Lung (tissue), 12 donors: ENCODE results near the gene ARHGEF16. TPM values are rescaled to one million over a fixed set of nuclear protein-coding genes. Genes with fewer than 3 reads are reported as not detected.

ENCODE experiments used
- ATAC-seq: fragments of 200-7000 bp; cut with Tn5 transposase; one replicate; pipeline ENCODE4 v1.9.1; 2020; ENCODE audit warnings: moderate number of reproducible peaks; ENCODE audit not compliant: insufficient read depth, low FRiP score
- DNase-seq, 3 donors: peaks; one replicate each; pipeline ENCODE4 v3.0.0-alpha.2; 2013 to 2017
- H3K27ac ChIP-seq, 2 donors: one replicate each; pipeline ENCODE4 v1.5.1; 2013; ENCODE audit warnings: mild to moderate bottlenecking in 2 of 2, moderate library complexity in 2 of 2, control low read depth in 1 of 2, inconsistent platforms in 1 of 2, low read depth in 1 of 2, low read length in 1 of 2
- H3K27me3 ChIP-seq, 3 donors: one replicate each; pipeline ENCODE4 v1.5.1; 2013; ENCODE audit warnings: low read length in 2 of 3; ENCODE audit not compliant: control insufficient read depth in 3 of 3, insufficient read depth in 3 of 3
- H3K36me3 ChIP-seq, 4 donors: one replicate each; pipeline ENCODE4 v1.5.1; 2013; ENCODE audit warnings: low read length in 4 of 4, mild to moderate bottlenecking in 1 of 4, moderate library complexity in 1 of 4; ENCODE audit not compliant: control insufficient read depth in 4 of 4, insufficient read depth in 4 of 4
- H3K4me1 ChIP-seq, 5 donors: one replicate each; pipeline ENCODE4 v1.5.1; 2013; ENCODE audit warnings: low read length in 5 of 5, mild to moderate bottlenecking in 2 of 5, moderate library complexity in 1 of 5; ENCODE audit not compliant: control insufficient read depth in 5 of 5, insufficient read depth in 5 of 5
- H3K4me3 ChIP-seq: one replicate; pipeline ENCODE4 v1.5.1; 2013; ENCODE audit warnings: mild to moderate bottlenecking, control low read depth, moderate library complexity
- H3K9ac ChIP-seq, 2 donors: one replicate each; pipeline ENCODE4 v1.5.1; 2013; ENCODE audit warnings: low read length in 2 of 2, control low read depth in 1 of 2; ENCODE audit not compliant: insufficient read depth in 1 of 2
- H3K9me3 ChIP-seq, 4 donors: one replicate each; pipeline ENCODE4 v1.5.1; 2013; ENCODE audit warnings: low read length in 3 of 4, mild to moderate bottlenecking in 1 of 4, moderate library complexity in 1 of 4; ENCODE audit not compliant: control insufficient read depth in 4 of 4, insufficient read depth in 3 of 4
- CTCF ChIP-seq: IDR thresholded peaks from 2 replicates; pipeline ENCODE4 v1.5.1; 2012; ENCODE audit warnings: mild to moderate bottlenecking; ENCODE audit errors: control extremely low read depth, extremely low read depth
- WGBS, 2 donors: extraction: QIAGEN DNeasy Blood & Tissue Kit; methylation state at CpG; one replicate each; pipeline ENCODE4 v1.1.7; 2013; 5-methylcytosine and 5-hydroxymethylcytosine counted together
- polyA plus RNA-seq, 2 donors: library from polyadenylated mRNA; stranded (reverse); fragments of 200-250 nt; gene quantifications; one replicate each; pipeline ENCODE4 v1.2.1, GENCODE V29; 2013
- total RNA-seq, 2 donors: library from RNA; depleted of rRNA in 1 of 2; stranded (reverse); fragments of >200 nt in 1 of 2; gene quantifications; one replicate each; pipeline ENCODE4 v1.2.1, GENCODE V29; 2014 to 2021
- donor health status: control.
- donor health status: control.
- donor health status: Bipolar disorder and iron deficiency.
- donor health status: healthy.
- donor health status: DM: yes; HTN: yes; CAD: no.

The ARHGEF16 gene
- total and polyA plus RNA-seq, 4 donors, result 6.5 to 14.8 (median 9.8) TPM

GRCh38 chr1:3516911-3517675, 62.6 kb downstream of the ARHGEF16 start:
- TF ChIP-seq CTCF, result no peak
- H3K36me3 ChIP-seq, result peaks cover 0 to 14% (median 4%) of the 10 kb centered on the region in 4 donors
- DNase-seq (no peak), ATAC-seq (peak; percentile 22)
- no peak overlapping the region for H3K4me3 ChIP-seq
- H3K9ac ChIP-seq, result no peak overlapping the region
- H3K27me3 ChIP-seq, result no peaks in the 10 kb centered on the region
- H3K4me1 ChIP-seq, result no peaks in the 10 kb centered on the region
- 74 to 87% methylated on average over 27 of the region's 27 CpGs for WGBS, 2 donors
- no peak overlapping the region for H3K27ac ChIP-seq
- H3K9me3 ChIP-seq, result no peaks in the 10 kb centered on the region

- H3K9me3 ChIP-seq, result no peaks in the 10 kb centered on the region
- no peaks in the 10 kb centered on the region for H3K4me1 ChIP-seq
- no peak overlapping the region for H3K9ac ChIP-seq
- no peaks in the 10 kb centered on the region for H3K27me3 ChIP-seq
- peaks cover 0 to 12% (median 4%) of the 10 kb centered on the region in 4 donors for H3K36me3 ChIP-seq
- TF ChIP-seq CTCF, result no peak
- H3K27ac ChIP-seq, result no peak overlapping the region
- H3K4me3 ChIP-seq, result no peak overlapping the region
- DNase-seq (no peak), ATAC-seq (no peak)
- 96% methylated on average over 12 of the region's 12 CpGs for WGBS, 2 donors
These were observed 63.8 kb downstream of the ARHGEF16 start for GRCh38 chr1:3518256-3518655.

- ATAC-seq, result no peak
- no peak for DNase-seq
- Histone ChIP-seq H3K4me3 (no peak overlapping the region), H3K9ac (no peak overlapping the region), H3K9me3 (no peaks in the 10 kb centered on the region), H3K27ac (no peak overlapping the region), H3K36me3 (peaks cover 0 to 12% (median 4%) of the 10 kb centered on the region in 4 donors), H3K27me3 (no peaks in the 10 kb centered on the region), H3K4me1 (no peaks in the 10 kb centered on the region)
- WGBS, 2 donors, result 94 to 96% methylated on average over 8 of the region's 8 CpGs
- no peak for TF ChIP-seq CTCF
These were observed 64.3 kb downstream of the ARHGEF16 start for GRCh38 chr1:3518756-3519155.
